ENCODE results near the gene SLC34A1. TPM values are rescaled to one million over a fixed set of nuclear protein-coding genes. Genes with fewer than 3 reads are reported as not detected.

The SLC34A1 gene
- total and polyA plus RNA-seq, 4 donors = 0.23 to 1.0 (median 0.47) TPM

- Histone ChIP-seq H3K4me3 (ENCODE audit: low read depth in 1 of 3, low read length in 3 of 3) (peak overlapping the region; percentile 51 to 82 (median 59)), H3K4me1 (ENCODE audit: control insufficient read depth in 4 of 4, insufficient read depth in 4 of 4, low read length in 3 of 4) (peaks cover 31 to 77% (median 60%) of the 10 kb centered on the region in 4 donors), H3K9me3 (ENCODE audit: control insufficient read depth in 4 of 4, low read length in 3 of 4) (no peaks in the 10 kb centered on the region), H3K36me3 (ENCODE audit: control insufficient read depth in 4 of 4, insufficient read depth in 3 of 4, low read depth in 1 of 4, low read length in 3 of 4) (no peaks in the 10 kb centered on the region), H3K9ac (ENCODE audit: low read depth in 1 of 2, low read length in 2 of 2) (peak overlapping the region; percentile 23 to 77), H3K27ac (ENCODE audit: low read depth in 1 of 2, low read length in 2 of 2) (peak overlapping the region; percentile 69 to 76), H3K27me3 (ENCODE audit: control insufficient read depth in 4 of 4, insufficient read depth in 4 of 4, low read length in 3 of 4) (no peaks in the 10 kb centered on the region)
- TF ChIP-seq ZBTB33 (IDR thresholded peaks at IDR 0.05) = no peak
- TF ChIP-seq HNF4A (conservative IDR thresholded peaks at IDR 0.05) = no peak
- no peak for TF ChIP-seq NR2F2 (IDR thresholded peaks at IDR 0.05)
- TF ChIP-seq YY1 (IDR thresholded peaks at IDR 0.05) = no peak
- TF ChIP-seq GABPA (IDR thresholded peaks at IDR 0.05 in 1 of 2, conservative IDR thresholded peaks at IDR 0.05 in 1 of 2) = no peak
- TF ChIP-seq SP1 (IDR thresholded peaks at IDR 0.05) = no peak
- no peak for TF ChIP-seq FOXA1 (IDR thresholded peaks at IDR 0.05)
- TF ChIP-seq FOXA2 (IDR thresholded peaks at IDR 0.05) = no peak
- no peak for TF ChIP-seq CTCF (IDR thresholded peaks at IDR 0.05; ENCODE audit: low read depth, low read length, missing input control)
- TF ChIP-seq HNF4G (IDR thresholded peaks at IDR 0.05) = no peak
- TF ChIP-seq ATF3 (IDR thresholded peaks at IDR 0.05) = no peak
- no peak for TF ChIP-seq TAF1 (conservative IDR thresholded peaks at IDR 0.05)
- TF ChIP-seq RXRA (IDR thresholded peaks at IDR 0.05) = no peak
- no peak for TF ChIP-seq RAD21 (IDR thresholded peaks at IDR 0.05)
- no peak for DNase-seq (ENCODE audit: low spot score)
- 45% methylated on average over 26 of the region's 26 CpGs for WGBS
Observed at GRCh38 chr5:177371120-177372033, 12.9 kb upstream of the SLC34A1 start.

GRCh38 chr5:177372034-177372896 is 12.0 kb upstream of the SLC34A1 start:
- Histone ChIP-seq H3K36me3 (ENCODE audit: control insufficient read depth in 4 of 4, insufficient read depth in 3 of 4, low read depth in 1 of 4, low read length in 3 of 4) (no peaks in the 10 kb centered on the region), H3K4me1 (ENCODE audit: control insufficient read depth in 4 of 4, insufficient read depth in 4 of 4, low read length in 3 of 4) (peaks cover 35 to 81% (median 62%) of the 10 kb centered on the region in 4 donors), H3K9me3 (ENCODE audit: control insufficient read depth in 4 of 4, low read length in 3 of 4) (no peaks in the 10 kb centered on the region), H3K27me3 (ENCODE audit: control insufficient read depth in 4 of 4, insufficient read depth in 4 of 4, low read length in 3 of 4) (no peaks in the 10 kb centered on the region), H3K9ac (ENCODE audit: low read depth in 1 of 2, low read length in 2 of 2) (peak overlapping the region in 1 of 2 donors; percentile 14), H3K27ac (ENCODE audit: low read depth in 1 of 2, low read length in 2 of 2) (peak overlapping the region; percentile 74 to 76), H3K4me3 (ENCODE audit: low read depth in 1 of 3, low read length in 3 of 3) (peak overlapping the region in 2 of 3 donors; percentile 6 to 51)
- DNase-seq (ENCODE audit: low spot score) = no peak
- WGBS = 64% methylated on average over 12 of the region's 12 CpGs
- no peak for TF ChIP-seq NR2F2 (IDR thresholded peaks at IDR 0.05)
- TF ChIP-seq YY1 (IDR thresholded peaks at IDR 0.05) = no peak
- TF ChIP-seq HNF4A (conservative IDR thresholded peaks at IDR 0.05) = no peak
- TF ChIP-seq MAX (IDR thresholded peaks at IDR 0.05) = no peak
- TF ChIP-seq HNF4G (IDR thresholded peaks at IDR 0.05) = no peak
- no peak for TF ChIP-seq FOXA1 (IDR thresholded peaks at IDR 0.05)
- TF ChIP-seq JUND (IDR thresholded peaks at IDR 0.05) = no peak
- TF ChIP-seq RAD21 (IDR thresholded peaks at IDR 0.05) = no peak
- TF ChIP-seq ZBTB33 (IDR thresholded peaks at IDR 0.05) = no peak
- no peak for TF ChIP-seq GABPA (IDR thresholded peaks at IDR 0.05 in 1 of 2, conservative IDR thresholded peaks at IDR 0.05 in 1 of 2)
- no peak for TF ChIP-seq TAF1 (conservative IDR thresholded peaks at IDR 0.05)
- no peak for TF ChIP-seq RXRA (IDR thresholded peaks at IDR 0.05)
- no peak for TF ChIP-seq CTCF (IDR thresholded peaks at IDR 0.05; ENCODE audit: low read depth, low read length, missing input control)
- no peak for TF ChIP-seq FOXA2 (IDR thresholded peaks at IDR 0.05)
- no peak for TF ChIP-seq SP1 (IDR thresholded peaks at IDR 0.05)
- TF ChIP-seq ATF3 (IDR thresholded peaks at IDR 0.05) = no peak
